GM19455 (cell line): ENCODE measurements around the gene STPG2.

Source experiments
- ATAC-seq: cut with Tn5 transposase; IDR thresholded peaks from one replicate; pipeline ENCODE4 v1.9.1; 2021; ENCODE audit not compliant: unreplicated experiment

The STPG2 gene

GRCh38 chr4:98094118-98094517, 49.2 kb downstream of the STPG2 start:
- ATAC-seq, result no peak

GRCh38 chr4:98093662-98094061, 49.6 kb downstream of the STPG2 start:
- no peak for ATAC-seq

- ATAC-seq, result no peak
These were observed 50.3 kb downstream of the STPG2 start for GRCh38 chr4:98092833-98093439.

- no peak for ATAC-seq
These were observed 61.3 kb downstream of the STPG2 start for GRCh38 chr4:98081936-98082335.

GRCh38 chr4:98068495-98068894, 74.8 kb downstream of the STPG2 start:
- no peak for ATAC-seq

GRCh38 chr4:98055800-98056501, 87.3 kb downstream of the STPG2 start:
- no peak for ATAC-seq

GRCh38 chr4:98046665-98047064, 96.6 kb downstream of the STPG2 start:
- no peak for ATAC-seq

GRCh38 chr4:98030059-98030458, 113.2 kb downstream of the STPG2 start:
- ATAC-seq, result no peak

GRCh38 chr4:98027827-98028226, 115.4 kb downstream of the STPG2 start:
- no peak for ATAC-seq

GRCh38 chr4:98026362-98026761, 116.9 kb downstream of the STPG2 start:
- ATAC-seq, result no peak

GRCh38 chr4:98006814-98007412, 136.4 kb downstream of the STPG2 start:
- no peak for ATAC-seq

- ATAC-seq, result no peak
These were observed 137.2 kb downstream of the STPG2 start for GRCh38 chr4:98006060-98006459.

GRCh38 chr4:98000940-98001339, 142.3 kb downstream of the STPG2 start:
- no peak for ATAC-seq

GRCh38 chr4:97998203-97998602, 145.1 kb downstream of the STPG2 start:
- no peak for ATAC-seq

- no peak for ATAC-seq
These were observed 148.4 kb downstream of the STPG2 start for GRCh38 chr4:97994765-97995465.

GRCh38 chr4:97990409-97990808, 152.9 kb downstream of the STPG2 start:
- no peak for ATAC-seq

- no peak for ATAC-seq
These were observed 156.1 kb downstream of the STPG2 start for GRCh38 chr4:97987019-97987648.

GRCh38 chr4:97984545-97985131, 158.6 kb downstream of the STPG2 start:
- ATAC-seq, result no peak

- ATAC-seq, result no peak
These were observed 164.3 kb downstream of the STPG2 start for GRCh38 chr4:97978791-97979488.

GRCh38 chr4:97953171-97953941, 189.9 kb downstream of the STPG2 start:
- no peak for ATAC-seq
